Right lobe of liver (tissue), 4 donors: ENCODE results near the gene IFIT5.
"Not testable (repeated sequence)": the region's sequence is repeated elsewhere in the genome, so short reads cannot be mapped to it uniquely, and the experiment has no call there.

Source experiments
- POLR2A ChIP-seq: fragments of 450-650 bp; IDR thresholded peaks from one replicate; pipeline ENCODE4 v1.6.1; 2017; ENCODE audit warnings: antibody characterized with exemption, mild to moderate bottlenecking
- TF ChIP-seq, protein P1 (sequence below), 4 donors: fragments of 200-600 bp in 3 of 4; fragments of 450-650 bp in 1 of 4; IDR thresholded peaks; one replicate each; pipeline versions ENCODE4 v1.5.1 to v1.8.0; 2016 to 2022; ENCODE audit warnings: antibody characterized with exemption in 4 of 4, mild to moderate bottlenecking in 2 of 4
- donor health status: DM: no; HTN: no; CAD: no.
- donor health status: DM: no; HTN: no; CAD: no.
- donor health status: DM: no; HTN: yes; CAD: no.

DNA sequence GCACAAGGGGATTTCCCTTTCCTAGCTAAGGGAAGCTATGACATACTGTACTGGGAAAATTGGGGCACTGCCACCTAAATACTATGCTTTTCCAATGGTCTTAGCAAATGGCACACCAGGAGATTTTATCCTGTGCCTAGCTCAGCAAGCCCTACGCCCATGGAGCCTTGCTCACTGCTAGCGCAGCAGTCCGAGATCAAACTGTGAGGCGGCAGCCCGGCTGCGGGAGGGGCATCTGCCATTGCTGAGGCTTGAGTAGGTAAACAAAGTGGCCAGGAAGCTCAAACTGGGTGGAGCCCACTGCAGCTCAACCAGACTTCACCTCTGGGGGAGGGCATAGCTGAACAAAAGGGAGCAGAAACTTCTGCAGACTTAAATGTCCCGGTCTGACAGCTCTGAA is 30.5 kb downstream of the IFIT5 start:
- TF ChIP-seq, protein P1, sequence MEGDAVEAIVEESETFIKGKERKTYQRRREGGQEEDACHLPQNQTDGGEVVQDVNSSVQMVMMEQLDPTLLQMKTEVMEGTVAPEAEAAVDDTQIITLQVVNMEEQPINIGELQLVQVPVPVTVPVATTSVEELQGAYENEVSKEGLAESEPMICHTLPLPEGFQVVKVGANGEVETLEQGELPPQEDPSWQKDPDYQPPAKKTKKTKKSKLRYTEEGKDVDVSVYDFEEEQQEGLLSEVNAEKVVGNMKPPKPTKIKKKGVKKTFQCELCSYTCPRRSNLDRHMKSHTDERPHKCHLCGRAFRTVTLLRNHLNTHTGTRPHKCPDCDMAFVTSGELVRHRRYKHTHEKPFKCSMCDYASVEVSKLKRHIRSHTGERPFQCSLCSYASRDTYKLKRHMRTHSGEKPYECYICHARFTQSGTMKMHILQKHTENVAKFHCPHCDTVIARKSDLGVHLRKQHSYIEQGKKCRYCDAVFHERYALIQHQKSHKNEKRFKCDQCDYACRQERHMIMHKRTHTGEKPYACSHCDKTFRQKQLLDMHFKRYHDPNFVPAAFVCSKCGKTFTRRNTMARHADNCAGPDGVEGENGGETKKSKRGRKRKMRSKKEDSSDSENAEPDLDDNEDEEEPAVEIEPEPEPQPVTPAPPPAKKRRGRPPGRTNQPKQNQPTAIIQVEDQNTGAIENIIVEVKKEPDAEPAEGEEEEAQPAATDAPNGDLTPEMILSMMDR (IDR thresholded peaks at IDR 0.05) = not testable (repeated sequence)
- TF ChIP-seq POLR2A = not testable (repeated sequence)
